Spleen (tissue), 7 donors: ENCODE results near the gene NIT2.

Source experiments
- CTCF ChIP-seq, 11 experiments: fragments of 200-600 bp in 7 of 11; fragments of 450-650 bp in 4 of 11; sonication (generic) in 4 of 11; IDR thresholded peaks in 8 of 11; conservative IDR thresholded peaks in 3 of 11; 1 replicate in 7 of 11; 2 replicates in 4 of 11; pipeline versions ENCODE4 v1.4.0 to v1.8.0; 2016 to 2021; ENCODE audit warnings: antibody characterized with exemption in 11 of 11, inconsistent platforms in 4 of 11, mild to moderate bottlenecking in 1 of 11
- POLR2A ChIP-seq, 3 donors: fragments of 450-650 bp; IDR thresholded peaks; one replicate each; pipeline ENCODE4 v1.5.1; 2017; ENCODE audit warnings: antibody characterized with exemption in 3 of 3, mild to moderate bottlenecking in 1 of 3
- POLR2AphosphoS5 ChIP-seq, 3 donors: sonication (generic); formaldehyde crosslinking; IDR thresholded peaks; one replicate each; pipeline ENCODE4 v1.5.1; 2017; ENCODE audit warnings: antibody characterized with exemption in 3 of 3
- donor health status: DM: no; HTN: no; CAD: no; lungs with moderate emphysema.
- donor health status: DM: no; HTN: no; CAD: no.
- donor health status: DM: no; HTN: no; CAD: no.

DNA sequence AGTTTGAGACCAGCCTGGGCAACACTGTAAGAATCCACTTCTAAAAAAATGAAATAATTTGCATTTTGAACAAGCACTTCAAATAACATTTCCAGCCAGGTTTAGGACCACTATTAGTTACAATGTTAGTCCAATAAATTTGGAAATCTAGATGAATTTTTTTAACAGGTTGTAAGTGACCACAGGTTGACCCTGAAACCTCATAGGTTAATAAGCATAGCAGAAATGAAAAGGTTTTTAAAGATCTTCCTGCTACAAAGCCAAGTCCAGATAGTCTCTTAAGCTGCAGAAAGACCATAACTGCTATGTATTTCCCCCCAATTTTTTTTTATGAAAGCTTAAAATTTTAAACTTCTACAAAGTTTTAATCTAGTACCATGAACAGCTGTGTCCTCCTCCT, 1.5 kb upstream of the NIT2 start:
- TF ChIP-seq CTCF (IDR thresholded peaks at IDR 0.05 in 8 of 11, conservative IDR thresholded peaks at IDR 0.05 in 3 of 11) (no peak), POLR2A (IDR thresholded peaks at IDR 0.05) (no peak), POLR2AphosphoS5 (IDR thresholded peaks at IDR 0.05) (no peak)
